HEK293 (cell line): ENCODE data around the gene FBL.
"Not testable (repeated sequence)": the region's sequence is repeated elsewhere in the genome, so short reads cannot be mapped to it uniquely, and the experiment has no call there.

ENCODE experiments used
- GLI4 ChIP-seq: fragments of 450-650 bp; formaldehyde crosslinking; IDR thresholded peaks from 2 replicates; pipeline ENCODE4 v1.5.1; 2016; ENCODE audit warnings: missing biosample characterization, missing genetic modification characterization
- REST ChIP-seq: fragments of 450-650 bp; formaldehyde crosslinking; IDR thresholded peaks from 2 replicates; pipeline ENCODE4 v1.5.1; 2016; ENCODE audit warnings: missing biosample characterization, missing genetic modification characterization
- TCF7L2 ChIP-seq: IDR thresholded peaks from 2 replicates; pipeline ENCODE4 v1.6.1; 2011; ENCODE audit warnings: low read depth, mild to moderate bottlenecking, inconsistent platforms, low read length, moderate library complexity, borderline replicate concordance
- ZNF398 ChIP-seq: fragments of 450-650 bp; formaldehyde crosslinking; IDR thresholded peaks from 2 replicates; pipeline ENCODE4 v1.5.1; 2017; ENCODE audit warnings: missing biosample characterization, missing genetic modification characterization
- TF ChIP-seq, protein P1 (sequence below): fragments of 450-650 bp; formaldehyde crosslinking; IDR thresholded peaks from 2 replicates; pipeline ENCODE4 v1.5.1; 2016; ENCODE audit warnings: missing biosample characterization, missing genetic modification characterization
- TF ChIP-seq, protein P2 (sequence below): fragments of 450-650 bp; IDR thresholded peaks from 2 replicates; pipeline ENCODE4 v1.5.1; 2018; ENCODE audit warnings: missing biosample characterization, missing genetic modification characterization

DNA sequence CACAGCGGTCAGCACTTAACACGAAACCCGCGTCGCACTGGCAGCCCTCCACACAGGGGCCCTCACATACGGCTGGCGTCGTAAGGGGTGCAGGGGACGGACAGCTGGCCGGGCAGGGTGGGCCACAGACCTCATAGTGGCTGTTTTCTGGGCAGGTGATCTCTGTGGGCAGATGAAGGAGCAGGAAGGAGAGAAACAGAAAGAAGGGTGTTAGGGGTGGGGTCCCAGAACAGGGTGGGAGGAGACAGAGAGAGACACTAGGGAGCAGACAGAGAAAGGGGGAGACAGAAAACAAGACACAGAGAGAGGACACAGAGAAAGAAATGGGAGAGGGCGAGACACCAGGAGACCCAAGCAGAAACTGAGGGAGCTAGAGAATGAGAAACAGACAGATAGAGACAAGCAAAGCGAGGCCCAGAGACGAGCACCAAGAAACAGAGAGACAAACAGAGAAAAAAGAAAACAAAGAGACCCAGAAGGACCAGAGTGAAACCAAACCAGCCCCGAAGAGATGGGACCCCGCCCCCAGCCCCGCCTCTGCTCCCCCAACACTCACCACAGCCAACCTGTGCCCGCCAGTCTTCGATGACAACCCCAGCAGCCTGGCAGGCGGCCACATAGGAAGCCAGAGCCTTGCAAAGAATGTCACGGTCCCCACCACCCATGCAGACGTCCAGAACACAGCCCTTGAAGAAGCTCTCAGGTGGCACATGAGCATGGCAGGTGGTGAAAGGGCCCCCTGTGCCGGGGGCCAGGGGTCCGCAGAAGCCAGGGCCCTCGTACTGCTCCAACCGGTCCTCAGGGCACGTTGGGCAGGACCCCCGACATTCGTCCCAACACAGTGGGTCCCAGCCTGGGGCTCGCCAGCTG, 47.4 kb upstream of the FBL start:
- TF ChIP-seq, protein P1, sequence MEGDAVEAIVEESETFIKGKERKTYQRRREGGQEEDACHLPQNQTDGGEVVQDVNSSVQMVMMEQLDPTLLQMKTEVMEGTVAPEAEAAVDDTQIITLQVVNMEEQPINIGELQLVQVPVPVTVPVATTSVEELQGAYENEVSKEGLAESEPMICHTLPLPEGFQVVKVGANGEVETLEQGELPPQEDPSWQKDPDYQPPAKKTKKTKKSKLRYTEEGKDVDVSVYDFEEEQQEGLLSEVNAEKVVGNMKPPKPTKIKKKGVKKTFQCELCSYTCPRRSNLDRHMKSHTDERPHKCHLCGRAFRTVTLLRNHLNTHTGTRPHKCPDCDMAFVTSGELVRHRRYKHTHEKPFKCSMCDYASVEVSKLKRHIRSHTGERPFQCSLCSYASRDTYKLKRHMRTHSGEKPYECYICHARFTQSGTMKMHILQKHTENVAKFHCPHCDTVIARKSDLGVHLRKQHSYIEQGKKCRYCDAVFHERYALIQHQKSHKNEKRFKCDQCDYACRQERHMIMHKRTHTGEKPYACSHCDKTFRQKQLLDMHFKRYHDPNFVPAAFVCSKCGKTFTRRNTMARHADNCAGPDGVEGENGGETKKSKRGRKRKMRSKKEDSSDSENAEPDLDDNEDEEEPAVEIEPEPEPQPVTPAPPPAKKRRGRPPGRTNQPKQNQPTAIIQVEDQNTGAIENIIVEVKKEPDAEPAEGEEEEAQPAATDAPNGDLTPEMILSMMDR (tag by site-specific recombination) = not testable (repeated sequence)
- TF ChIP-seq TCF7L2; REST (tag by site-specific recombination); GLI4; ZNF398 (tag by site-specific recombination): not testable (repeated sequence)
- TF ChIP-seq, protein P2, sequence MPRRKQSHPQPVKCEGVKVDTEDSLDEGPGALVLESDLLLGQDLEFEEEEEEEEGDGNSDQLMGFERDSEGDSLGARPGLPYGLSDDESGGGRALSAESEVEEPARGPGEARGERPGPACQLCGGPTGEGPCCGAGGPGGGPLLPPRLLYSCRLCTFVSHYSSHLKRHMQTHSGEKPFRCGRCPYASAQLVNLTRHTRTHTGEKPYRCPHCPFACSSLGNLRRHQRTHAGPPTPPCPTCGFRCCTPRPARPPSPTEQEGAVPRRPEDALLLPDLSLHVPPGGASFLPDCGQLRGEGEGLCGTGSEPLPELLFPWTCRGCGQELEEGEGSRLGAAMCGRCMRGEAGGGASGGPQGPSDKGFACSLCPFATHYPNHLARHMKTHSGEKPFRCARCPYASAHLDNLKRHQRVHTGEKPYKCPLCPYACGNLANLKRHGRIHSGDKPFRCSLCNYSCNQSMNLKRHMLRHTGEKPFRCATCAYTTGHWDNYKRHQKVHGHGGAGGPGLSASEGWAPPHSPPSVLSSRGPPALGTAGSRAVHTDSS (tag by site-specific recombination) = not testable (repeated sequence)
